ENCODE data around the gene ZDHHC11B.

The ZDHHC11B gene

DNA sequence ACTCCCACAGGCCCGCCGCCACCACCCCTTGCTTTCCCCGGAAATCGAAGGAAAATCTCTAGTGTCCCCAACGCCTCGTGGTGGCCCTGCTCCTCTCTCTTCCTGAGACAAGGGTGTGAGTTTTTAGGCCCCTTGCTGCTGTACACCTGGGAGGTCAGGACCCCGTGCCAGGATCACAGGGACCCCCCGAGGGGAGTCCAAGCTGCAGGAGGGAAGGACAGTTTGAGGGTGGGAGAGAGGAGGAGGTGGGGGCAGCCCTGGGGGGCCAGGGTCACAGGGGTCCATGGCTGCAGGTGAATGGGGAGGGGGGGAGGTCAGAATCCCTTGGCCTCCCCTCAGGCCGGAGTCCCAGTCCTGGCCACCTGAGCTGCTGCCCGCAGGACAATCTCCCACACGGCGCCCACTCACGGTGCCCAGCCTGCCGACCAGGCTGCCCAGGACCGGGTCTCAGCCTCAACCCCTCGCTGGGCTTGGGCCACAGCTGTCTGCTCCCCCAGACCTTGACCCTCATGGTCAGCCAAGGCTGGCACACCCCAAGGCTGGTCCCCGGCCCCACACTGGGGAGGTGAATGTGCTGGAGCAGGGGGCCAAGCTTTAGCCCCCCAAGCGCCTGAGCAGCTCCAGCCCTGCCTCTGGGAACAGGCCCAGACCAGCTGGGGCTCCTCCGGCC, 111.2 kb downstream of the ZDHHC11B start:
- DNase-seq (ENCODE audit: low spot score), result no peak

DNA sequence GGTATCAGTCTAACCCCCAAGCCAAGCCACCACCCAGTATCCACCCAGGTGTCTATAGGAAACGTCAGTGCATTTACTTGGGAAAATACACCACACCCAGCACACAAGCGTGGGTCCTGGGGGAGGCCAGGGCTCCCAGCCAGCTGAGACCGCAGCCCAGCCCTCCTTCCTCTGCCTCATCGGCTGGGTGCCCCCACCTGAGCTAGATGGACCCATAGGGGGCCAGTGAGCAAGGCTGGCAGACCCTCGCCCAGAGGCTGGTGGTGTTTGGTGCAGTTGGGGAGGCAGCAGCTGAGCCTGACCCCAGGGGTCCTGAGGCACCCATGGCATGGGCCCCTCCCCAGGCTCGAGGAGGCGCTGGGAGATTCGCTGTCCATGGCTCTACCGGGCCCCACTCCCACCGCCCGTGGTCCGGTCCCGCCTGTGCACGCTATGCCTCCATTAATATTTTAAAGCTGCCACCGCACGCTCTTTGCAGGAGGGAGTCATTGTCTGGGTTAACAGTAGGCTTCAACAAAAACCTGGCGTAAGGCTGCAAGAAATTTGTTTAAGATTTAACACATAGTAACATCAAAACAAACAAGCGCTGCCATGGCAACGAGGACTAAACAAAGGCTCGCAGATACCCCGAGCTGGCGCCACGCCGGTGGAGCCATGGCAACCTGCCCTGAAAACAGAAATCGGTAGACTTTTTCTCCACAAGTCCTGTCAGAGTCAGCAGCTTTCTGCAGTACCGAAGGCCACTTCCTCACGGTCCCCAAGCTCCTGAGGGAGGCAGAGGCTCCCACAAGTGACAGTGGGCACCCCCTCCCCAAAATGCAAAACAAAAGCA, 112.0 kb downstream of the ZDHHC11B start:
- DNase-seq (ENCODE audit: low spot score), result peak; percentile 66

DNA sequence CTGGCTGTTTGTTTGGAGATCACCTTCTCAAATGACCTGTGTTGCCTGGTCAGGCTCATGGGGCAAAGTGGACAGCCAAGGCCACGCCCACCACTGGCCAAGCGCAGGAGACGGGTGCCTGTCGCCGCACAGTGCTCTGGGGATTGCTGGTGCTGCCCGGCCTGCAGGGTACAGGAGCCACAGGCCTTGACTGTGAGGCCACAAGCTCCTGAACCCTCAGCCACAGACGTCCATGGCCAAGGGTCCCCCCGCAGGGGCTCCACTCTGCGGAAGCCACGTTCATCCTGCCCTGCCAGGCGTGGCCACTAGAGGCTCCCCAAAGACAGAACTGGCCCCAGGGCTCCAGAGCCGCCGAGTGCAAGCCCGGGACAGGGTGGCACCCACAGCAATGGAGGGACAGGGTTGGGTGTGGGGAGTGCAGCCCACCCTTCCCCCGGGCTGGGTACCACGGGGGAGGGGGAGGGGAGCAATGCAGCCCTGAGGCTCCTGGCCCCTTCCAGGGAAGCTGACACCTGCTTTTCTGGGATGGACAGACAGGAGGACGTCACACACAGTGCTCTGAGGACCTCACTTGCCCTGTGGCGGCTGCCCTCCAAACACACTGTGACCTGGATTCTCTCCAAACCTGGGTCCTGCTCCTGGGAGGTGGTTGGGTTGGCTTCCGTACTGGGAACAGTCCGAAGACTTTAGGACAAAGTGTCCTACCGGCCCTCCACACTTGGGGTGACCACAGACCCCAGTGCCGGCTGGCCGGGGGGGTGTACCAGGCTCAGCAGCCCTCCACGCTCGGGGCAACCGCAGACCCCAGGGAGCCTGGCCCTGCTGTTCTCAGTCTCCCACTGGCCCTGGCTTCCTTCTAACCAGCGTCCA, 112.8 kb downstream of the ZDHHC11B start:
- peak; percentile 77 for DNase-seq (ENCODE audit: low spot score)

DNA sequence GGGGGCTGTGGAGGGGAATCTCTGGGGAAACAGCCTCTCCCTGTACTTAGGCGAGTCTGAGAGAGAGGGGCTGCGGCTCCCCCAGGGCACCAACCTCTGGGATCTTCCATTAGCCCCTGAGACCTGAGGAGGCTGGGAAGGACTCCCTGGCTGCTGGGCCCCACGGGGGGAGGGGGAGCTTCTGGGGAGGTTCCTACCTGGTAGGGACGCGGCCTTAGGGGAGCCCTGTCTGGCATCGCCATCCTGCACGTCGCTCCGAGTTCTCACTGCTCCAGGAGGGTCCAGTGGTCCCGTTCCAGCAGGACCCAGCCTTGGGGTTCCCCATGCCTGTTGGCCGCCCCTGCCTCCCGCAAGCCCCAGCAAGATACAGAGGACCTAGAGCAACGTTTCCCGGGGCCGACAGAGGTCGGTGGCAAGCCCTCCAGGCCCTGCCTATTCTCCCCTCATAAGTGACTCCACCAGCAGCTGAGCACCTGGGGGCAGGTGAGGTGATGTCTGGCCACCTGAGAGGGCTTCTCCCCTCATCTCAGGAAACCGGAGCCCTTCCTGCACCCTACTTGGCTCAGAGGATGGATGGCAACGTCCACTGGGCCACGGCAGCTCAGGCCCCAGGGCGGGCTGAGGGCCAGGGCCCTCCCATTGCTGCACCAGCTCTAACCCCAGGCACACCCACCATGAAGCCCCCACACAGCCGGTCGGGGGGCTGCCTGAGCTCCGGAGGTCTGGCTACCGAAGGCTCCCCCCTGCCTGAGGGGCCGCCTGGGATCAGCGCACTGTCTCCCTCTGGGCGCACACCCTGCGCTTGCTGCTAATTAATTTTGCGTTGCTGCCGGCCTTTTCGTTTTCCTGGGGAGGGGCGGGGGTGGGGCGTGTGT, 113.9 kb downstream of the ZDHHC11B start:
- no peak for DNase-seq (ENCODE audit: low spot score)

DNA sequence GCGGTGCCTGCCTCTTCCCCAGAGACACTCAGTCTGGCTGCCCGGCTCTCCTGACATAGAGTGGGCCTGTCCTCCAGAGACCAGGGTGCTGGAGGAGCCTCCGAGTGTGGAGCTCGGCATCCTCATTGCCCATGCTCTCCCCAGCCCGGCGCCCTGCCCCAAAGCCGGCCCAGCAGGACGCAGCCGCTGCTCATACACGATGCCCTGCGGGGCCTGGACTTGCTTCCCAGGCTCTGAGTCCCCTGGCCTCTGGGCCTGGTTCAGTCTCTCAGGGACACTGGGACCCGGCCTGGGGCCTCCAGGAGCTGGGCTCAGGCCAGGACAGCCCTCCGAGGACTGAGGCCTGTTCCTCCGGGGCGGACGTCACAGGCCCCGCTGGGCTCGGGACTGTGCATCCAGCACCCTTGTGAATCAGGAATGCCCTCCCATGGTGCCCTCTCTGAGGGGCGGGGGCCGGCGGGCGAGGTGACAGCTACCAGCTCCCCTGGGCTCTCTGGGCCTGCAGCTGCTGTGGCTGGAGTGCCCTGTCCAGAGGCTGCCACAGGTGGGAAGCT, 114.6 kb downstream of the ZDHHC11B start:
- DNase-seq (ENCODE audit: low spot score), result no peak

DNA sequence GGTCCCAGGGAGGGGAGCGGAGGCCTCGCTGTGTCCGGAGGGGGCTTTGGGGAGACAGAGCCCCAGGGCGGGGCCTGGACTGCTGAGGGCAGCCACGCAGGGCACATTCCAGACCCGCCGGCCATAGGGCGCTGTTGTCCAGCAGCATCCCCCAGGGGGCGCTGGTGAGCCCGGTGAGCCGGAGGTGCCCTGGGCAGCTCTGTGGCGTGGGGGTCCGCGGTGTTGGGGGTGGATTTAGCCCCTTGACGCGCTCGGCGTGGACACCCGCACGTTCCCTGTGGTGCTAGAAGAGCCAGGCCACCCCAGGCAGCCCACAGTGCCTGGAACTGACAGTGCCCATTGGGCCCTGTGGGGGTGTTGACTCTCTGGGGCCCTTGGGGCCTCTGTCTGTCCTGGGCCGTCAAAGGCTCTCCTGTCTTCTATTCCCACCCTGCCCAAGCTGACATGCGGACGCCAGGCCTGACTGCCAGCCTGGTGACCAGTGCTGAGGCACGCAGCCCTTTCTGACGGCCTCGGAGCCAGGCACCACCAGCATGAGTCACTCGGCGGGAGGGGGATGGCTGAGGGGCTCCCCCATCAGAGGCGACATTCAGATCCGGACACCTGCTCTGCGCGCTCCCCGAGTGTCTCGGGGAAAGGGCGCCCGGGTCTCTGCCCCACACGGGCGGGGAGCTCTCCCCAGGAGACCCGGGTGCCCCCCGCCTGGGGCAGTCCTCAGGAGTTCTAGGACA, 115.3 kb downstream of the ZDHHC11B start:
- peak; percentile 38 for DNase-seq (ENCODE audit: low spot score)

DNA sequence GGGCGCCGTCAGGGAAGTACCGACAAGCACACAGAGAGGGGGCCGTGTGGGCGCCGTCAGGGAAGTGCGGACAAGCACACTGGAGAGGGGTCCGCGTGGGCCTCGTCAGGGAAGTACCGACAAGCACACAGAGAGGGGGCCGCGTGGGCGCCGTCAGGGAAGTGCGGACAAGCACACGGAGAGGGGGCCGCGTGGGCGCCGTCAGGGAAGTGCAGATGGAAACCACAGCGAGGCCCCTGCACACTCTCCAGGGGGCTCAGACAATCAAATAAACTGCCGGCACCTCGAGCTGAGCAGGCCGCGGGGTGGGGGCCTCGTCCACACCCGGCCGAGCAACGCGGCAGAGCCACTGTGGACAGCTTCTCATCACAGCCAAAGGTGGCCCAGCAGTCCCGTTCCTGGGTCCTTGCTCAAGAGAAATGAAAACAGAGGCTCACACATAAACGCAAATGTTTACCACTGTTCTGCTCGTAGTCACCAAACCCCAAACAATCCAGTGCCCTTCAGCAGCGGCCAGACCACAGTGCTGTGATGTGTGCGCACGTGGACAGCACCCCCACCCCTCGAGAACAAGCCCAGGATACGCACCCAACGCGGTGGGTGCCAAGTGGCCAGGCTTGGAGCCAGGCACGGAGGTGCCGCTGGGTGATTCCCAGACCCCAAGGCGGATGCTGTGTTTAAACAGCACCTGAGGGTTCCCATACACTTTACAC, 116.1 kb downstream of the ZDHHC11B start:
- DNase-seq (ENCODE audit: low spot score), result no peak

DNA sequence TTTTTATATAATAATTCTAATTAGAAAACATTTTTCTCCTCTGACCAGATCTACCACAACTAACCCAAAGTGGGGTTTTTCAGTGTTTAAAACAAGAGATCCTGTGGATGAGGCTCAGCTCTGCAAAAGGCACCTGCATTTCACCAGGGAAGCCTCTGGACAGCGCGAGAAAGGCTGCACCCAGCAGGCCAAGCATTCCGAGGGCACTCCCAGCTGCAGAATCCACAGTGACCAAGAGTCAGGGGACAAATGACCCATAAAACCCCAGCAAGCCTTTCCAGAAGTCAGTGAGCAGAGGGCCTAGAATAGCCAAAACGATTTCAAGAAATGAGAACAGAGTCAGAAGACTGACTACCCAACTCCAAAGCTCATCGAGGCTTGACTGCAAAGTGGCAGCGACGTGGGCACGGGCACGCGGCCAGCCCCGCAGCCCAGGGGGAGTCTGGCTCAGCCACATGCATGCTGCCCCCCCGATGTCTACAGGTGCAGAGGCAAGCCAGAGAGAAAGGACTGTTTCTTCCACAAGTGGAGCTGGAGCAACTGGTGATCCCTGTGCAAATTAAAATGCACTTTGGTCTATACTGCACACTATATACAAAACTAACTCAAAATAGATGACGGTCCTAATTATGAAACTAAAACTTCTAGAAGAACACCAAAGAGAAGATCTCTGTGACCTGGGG, 117.6 kb downstream of the ZDHHC11B start:
- DNase-seq (ENCODE audit: low spot score), result no peak

DNA sequence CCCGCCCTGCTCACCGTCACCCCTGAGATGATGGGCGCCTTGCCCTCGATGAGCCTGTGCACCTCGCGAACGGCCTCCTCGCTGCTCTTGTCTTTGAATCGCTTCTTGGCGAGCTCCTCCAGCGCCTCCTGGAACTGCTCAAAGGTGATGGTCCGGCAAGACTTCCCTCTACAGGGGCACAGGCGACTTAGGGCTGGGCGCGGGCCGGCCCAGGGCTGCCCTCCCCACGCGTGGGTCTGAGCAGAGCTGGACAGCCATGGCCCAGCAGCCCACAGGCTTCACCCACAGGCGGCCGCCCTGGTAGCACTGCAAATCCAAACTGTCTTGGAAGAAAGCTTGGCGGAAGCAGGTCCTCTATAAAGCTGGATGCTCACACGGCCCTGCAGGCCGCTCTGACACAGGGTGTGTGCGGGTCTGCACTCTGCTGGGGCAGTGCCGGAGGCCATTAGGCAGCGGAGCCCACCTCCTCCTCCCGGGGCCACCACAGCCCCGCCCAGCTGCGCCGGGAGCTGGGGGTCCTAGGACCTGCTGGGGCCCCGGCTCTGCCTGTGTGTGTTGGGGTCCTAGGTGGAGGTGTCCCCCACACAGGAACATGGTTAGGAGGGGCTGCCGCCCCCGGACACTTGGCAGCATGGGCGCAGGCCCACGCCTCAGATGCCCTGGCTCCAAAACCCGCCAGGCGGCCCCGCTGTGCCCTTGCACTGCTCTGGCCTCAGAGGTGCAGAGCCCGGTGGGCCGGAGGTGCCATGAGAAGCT, 118.4 kb downstream of the ZDHHC11B start:
- DNase-seq (ENCODE audit: low spot score), result no peak

DNA sequence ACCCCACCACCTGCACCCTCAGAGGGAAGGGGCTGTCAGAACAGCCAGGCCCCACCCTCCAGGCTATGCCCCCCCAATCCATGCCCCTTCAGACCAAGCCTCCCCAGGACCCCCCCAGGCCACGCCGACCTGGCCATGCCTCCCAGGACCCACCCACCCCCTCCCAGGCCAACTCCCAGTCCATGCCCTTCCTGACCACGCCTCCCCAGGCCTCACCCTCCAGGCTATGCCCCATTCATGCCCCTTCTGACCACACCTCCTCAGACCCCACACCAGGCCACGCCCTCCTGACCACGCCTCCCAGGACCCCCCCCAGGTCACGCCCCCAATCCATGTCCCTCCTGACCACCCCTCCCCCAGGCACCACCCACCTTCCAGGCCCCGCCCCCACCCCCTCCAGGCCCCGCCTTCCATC, 119.0 kb downstream of the ZDHHC11B start:
- DNase-seq (ENCODE audit: low spot score), result no peak

DNA sequence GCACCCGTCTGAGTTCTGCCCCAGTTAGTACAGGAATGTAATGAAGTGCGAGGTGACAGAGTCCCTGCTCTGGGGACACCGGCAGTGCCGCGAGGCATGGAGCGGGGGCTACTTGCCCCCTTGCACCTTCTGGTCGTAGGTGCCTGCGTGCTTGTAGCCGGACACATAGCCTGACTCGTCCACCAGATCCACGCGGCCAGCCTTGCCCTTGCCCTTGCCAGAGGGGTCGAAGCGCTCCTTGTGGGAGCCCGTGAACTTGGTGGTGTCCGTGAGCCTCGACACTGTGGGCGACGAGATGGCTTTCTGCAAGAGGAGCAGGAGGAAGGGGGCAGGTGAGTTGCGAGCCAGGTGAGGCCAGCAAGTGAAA, 119.6 kb downstream of the ZDHHC11B start:
- DNase-seq (ENCODE audit: low spot score), result no peak

DNA sequence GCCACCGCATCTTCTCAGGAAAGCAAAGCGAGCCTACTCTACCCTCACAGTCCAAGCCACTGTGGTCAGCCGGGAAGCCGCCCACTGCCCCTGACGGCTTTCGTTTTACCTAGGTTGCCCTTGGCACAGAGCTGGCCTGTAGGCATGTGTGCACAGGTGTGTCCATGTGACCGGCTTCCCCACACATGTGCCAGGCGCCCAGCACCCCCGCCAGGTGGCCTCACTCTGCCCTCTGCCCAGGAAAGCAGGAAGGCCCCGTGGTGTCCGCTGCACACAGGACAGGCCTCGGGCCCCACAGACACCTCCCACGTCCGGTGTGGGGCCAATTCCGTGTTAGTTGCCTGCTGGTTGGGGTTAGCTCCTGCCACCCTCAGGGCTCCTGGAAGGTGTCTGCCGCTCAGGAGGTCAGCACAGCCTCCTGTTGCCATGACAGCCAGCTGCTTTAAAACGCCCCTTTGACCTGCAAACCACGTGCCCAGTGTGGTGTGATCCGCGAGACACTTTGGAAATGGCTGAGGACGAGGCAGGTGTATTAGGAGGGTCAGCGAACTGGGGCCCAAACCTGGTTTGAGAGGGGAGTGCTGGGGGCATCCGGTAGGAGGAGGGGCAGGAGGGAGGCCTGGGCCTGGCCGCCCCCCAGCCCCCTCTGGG, 120.1 kb downstream of the ZDHHC11B start:
- DNase-seq (ENCODE audit: low spot score), result no peak

DNA sequence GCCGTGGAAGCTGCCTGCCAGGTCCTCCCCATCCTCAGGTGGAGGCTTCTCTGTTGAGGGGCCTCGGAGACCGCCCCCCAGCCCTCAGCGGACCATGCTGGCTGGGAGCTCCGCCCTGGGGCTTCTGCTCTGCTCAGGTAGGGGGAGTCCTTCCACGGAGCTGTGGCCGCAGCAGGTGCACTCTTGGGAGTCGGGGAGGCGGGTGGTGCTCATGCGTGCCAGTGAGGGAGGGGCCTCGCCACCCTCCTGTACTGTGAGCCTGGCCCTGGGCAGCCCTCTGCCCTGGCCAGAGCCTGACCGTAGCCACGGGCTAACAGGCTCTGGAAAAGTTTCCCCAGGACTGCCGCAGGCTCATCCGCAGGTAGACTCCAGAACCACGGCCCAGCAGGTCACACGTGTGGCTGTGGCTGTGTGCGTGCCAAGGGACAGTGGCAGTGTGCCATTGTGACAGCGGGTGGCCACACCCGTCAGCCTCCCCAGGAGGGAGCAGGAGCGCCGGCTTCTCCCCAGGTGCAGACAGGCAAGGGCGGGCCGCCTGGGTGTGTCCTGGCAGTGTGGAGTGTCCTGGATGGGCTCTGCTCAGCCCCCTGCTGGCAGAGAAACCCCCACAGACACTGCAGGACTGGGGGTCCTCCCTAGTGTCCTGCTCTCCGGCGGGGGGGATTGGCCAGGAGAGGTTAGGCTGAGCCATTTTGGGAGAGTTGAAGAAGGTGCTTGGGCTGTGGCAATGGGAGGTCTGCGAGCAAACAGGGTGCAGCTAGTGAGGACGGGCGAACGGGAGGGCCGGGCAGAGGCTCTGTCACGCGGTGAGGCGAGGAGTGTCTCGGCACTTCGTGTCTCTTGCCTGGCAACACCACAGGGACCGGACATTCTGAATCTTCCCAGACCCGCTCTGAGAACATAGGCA, 120.8 kb downstream of the ZDHHC11B start:
- no peak for DNase-seq (ENCODE audit: low spot score)

DNA sequence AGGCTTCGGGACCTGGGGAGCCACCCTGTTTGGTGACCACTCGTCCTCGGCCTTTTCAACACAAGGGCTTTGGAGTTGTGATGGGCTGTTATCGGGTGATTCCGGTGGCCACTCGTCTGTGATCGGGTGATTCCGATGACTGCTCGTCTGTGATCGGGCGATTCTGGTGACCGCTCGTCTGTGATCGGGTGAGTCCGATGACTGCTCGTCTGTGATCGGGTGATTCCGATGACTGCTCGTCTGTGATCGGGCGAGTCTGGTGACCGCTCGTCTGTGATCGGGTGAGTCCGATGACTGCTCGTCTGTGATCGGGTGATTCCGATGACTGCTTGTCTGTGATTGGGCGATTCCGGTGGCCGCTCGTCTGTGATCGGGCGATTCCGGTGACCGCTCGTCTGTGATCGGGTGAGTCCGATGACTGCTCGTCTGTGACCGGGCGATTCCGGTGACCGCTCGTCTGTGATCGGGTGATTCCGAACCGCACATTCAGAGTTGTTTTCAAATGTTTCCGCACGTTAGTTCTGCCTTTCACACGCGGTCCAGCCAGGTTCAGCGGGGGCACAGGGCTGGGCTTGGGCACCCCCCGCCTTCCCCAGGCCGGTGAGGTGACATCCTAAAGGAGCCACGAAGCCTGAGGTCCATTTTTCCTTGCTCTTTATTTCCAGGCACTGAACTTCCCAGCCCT, 121.6 kb downstream of the ZDHHC11B start:
- DNase-seq (ENCODE audit: low spot score), result no peak

DNA sequence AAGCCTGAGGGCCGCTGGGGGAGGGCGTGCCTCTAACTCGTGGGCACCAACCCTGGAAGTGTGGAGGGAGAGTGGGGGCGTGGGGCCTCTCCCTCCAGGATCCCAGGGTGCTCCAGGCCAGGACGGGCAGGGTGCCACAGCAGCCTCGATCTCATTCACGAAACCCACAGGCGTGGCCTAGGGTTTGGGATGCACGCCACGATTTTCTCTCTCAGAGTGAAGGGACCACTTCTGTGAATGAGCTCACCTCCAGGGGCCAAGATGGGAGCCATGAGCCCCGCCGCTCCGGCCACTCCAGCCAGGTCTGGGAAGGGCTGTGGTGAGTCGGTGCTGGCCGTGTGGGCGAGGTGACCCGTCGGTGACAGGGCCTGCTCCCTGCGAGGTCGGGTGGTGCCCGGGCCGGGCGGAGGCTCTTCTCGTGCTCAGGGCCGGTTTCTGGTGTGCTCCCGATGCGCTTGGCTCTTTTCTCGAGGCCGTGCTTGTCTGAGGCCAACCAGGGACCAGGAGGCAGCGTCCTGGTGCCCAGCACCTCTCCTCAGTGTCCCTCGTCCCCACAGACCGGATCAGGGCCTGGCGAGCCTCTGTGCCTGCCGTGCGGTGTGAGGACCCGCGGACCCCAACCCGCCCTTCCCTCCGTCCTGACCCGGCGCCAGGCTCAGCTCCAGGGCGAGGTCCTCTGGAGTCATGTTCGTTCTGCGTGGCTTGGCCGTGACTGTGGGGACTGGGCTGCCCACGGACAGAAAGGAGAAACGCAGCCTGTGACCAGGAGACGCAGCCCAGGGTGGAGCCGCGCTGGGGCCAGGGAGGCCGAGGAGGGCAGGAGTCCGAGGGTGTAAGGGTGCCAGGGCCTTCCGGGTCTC, 122.4 kb downstream of the ZDHHC11B start:
- DNase-seq (ENCODE audit: low spot score), result no peak

Data from AG08395 (cell line).